Activated CD8-positive, alpha-beta T cell treated with anti-CD3 and anti-CD28 coated beads for 36 hours (primary cell): ENCODE data around the gene GPR142. TPM values are rescaled to one million over a fixed set of nuclear protein-coding genes. Genes with fewer than 3 reads are reported as not detected.

Experiments
- ATAC-seq: fragments of 200-7000 bp; cut with Tn5 transposase; one replicate; pipeline ENCODE4 v1.10.0; 2021; ENCODE audit warnings: mild to moderate bottlenecking, moderate library complexity
- CTCF ChIA-PET: fragments of 350-600 bp; sonication (Branson Sonifier 250); formaldehyde crosslinking; loops from one replicate; lab custom pipeline; 2021; ENCODE audit warnings: antibody characterized with exemption; lab: Charles Lee
- POLR2A ChIA-PET: fragments of 350-600 bp; sonication (Branson Sonifier 250); formaldehyde crosslinking; loops from one replicate; lab custom pipeline; 2021; ENCODE audit warnings: antibody characterized with exemption; lab: Charles Lee
- DNase-seq: peaks from one replicate; pipeline ENCODE4 v3.0.0-alpha.2; 2020
- H3K27ac Mint-ChIP-seq: one replicate; pipeline ENCODE4 v1.8.0; 2021; ENCODE audit warnings: mild to moderate bottlenecking, mixed read lengths
- H3K27me3 Mint-ChIP-seq: one replicate; pipeline ENCODE4 v1.8.0; 2021; ENCODE audit warnings: mixed read lengths
- H3K36me3 Mint-ChIP-seq: one replicate; pipeline ENCODE4 v1.8.0; 2021; ENCODE audit warnings: low read depth, mixed read lengths
- H3K4me1 Mint-ChIP-seq: one replicate; pipeline ENCODE4 v1.8.0; 2021; ENCODE audit warnings: low read depth, mixed read lengths
- H3K4me3 Mint-ChIP-seq: one replicate; pipeline ENCODE4 v1.8.0; 2021; ENCODE audit warnings: mild to moderate bottlenecking, moderate library complexity, mixed read lengths
- H3K9me3 Mint-ChIP-seq: one replicate; pipeline ENCODE4 v1.8.0; 2021; ENCODE audit warnings: mixed read lengths
- intact Hi-C: fragments of 100-400 bp; cut with micrococcal nuclease; formaldehyde crosslinking; loops from one replicate; pipeline ENCODE4 v1.10.0; 2022
- total RNA-seq, 2 experiments: library from RNA; stranded (reverse); gene quantifications; one replicate each; pipeline ENCODE4 v1.2.3, GENCODE V29; 2021
- TF ChIP-seq, protein P1 (sequence below): fragments of 200-600 bp; IDR thresholded peaks from one replicate; pipeline ENCODE4 v1.8.0; 2022; ENCODE audit warnings: antibody characterized with exemption, mild to moderate bottlenecking

The GPR142 gene
- total RNA-seq, 2 experiments from 2014 or later = not detected

DNA sequence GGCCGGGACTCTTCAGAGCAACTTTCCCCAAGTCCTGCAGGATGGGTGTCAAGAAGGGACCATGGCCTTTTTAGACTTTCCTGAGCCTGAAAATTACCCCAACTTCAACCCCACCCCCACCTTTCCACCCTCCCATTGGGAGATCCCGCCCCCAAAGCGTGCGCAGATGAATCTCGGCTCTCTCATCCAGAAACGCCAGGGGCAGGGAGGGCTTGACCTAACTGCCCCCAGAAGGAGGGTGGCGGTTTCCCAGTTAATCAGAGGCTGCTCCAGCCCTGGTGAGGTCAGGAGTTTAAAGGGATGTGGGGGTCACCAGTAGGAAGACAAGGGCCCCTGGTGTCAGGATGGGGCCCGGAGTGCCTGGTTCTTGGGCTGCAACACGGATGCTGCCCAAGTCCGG is 40.8 kb upstream of the GPR142 start:
- Mint-ChIP-seq H3K4me1 (peaks cover 9% of the 10 kb centered on the region), H3K4me3 (peak overlapping the region; percentile 20), H3K36me3 (no peaks in the 10 kb centered on the region), H3K27ac (no peak overlapping the region), H3K27me3 (peaks cover 21% of the 10 kb centered on the region), H3K9me3 (no peaks in the 10 kb centered on the region)
- TF ChIP-seq, protein P1, sequence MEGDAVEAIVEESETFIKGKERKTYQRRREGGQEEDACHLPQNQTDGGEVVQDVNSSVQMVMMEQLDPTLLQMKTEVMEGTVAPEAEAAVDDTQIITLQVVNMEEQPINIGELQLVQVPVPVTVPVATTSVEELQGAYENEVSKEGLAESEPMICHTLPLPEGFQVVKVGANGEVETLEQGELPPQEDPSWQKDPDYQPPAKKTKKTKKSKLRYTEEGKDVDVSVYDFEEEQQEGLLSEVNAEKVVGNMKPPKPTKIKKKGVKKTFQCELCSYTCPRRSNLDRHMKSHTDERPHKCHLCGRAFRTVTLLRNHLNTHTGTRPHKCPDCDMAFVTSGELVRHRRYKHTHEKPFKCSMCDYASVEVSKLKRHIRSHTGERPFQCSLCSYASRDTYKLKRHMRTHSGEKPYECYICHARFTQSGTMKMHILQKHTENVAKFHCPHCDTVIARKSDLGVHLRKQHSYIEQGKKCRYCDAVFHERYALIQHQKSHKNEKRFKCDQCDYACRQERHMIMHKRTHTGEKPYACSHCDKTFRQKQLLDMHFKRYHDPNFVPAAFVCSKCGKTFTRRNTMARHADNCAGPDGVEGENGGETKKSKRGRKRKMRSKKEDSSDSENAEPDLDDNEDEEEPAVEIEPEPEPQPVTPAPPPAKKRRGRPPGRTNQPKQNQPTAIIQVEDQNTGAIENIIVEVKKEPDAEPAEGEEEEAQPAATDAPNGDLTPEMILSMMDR = no peak
- no peak for DNase-seq
- intact Hi-C loops = no loop called here
- CTCF ChIA-PET = no interaction called here
- peak; percentile 5 for ATAC-seq
- POLR2A ChIA-PET = no interaction called here

DNA sequence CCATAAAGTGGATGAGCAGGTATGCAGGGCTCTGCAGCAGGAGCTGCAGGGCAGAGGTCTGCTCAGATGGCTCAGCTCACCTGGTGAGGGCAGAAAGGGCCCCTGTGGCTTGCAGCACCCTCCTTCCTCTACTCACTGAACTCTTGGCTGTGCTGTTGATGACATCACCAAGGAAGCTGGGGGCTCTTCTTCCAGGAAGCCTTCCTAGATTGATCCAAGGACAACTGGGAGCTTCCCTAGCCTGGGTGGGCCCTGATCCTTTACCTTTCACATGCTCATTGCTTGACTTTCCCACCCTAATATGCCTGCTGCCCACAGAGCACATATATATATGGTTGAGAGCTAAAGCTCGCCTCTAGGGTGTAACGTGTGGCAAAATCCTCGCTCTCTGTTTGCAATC is 38.8 kb upstream of the GPR142 start:
- CTCF ChIA-PET = no interaction called here
- Mint-ChIP-seq H3K4me3 (no peak overlapping the region), H3K9me3 (no peaks in the 10 kb centered on the region)

DNA sequence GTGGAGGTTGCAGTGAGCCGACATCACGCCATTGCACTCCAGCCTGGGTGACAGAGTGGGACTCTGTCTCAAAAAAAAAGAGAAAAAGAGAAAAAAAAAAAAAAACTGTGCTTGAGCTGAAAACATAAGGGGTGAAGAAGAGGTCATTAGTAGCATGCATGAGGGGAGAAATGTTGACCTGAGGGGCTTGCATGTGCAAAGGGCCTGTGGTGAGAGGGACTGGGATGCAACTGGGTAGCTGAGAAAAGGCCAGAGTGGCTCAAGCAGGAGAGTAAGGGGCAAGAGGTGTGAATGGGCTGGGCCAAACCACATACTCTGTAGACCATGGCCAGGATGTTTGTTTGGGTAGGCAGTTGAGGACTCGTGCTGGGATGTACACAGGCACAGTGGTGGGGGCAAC is 37.9 kb upstream of the GPR142 start:
- H3K27ac Mint-ChIP-seq = no peak overlapping the region
- peaks cover 9% of the 10 kb centered on the region for H3K4me1 Mint-ChIP-seq
- CTCF ChIA-PET = interaction anchor here (1.1 kb wide), 1 partner anchor 39 kb away, joined by 3 read pairs; no protein-coding TSS in a partner anchor
- POLR2A ChIA-PET = no interaction called here
- DNase-seq = no peak
- TF ChIP-seq, protein P1 = no peak
- H3K27me3 Mint-ChIP-seq = peaks cover 15% of the 10 kb centered on the region
- ATAC-seq = no peak
- H3K9me3 Mint-ChIP-seq = no peaks in the 10 kb centered on the region
- no peaks in the 10 kb centered on the region for H3K36me3 Mint-ChIP-seq
- intact Hi-C loops = no loop called here
- no peak overlapping the region for H3K4me3 Mint-ChIP-seq

More for the DNA sequence above, 38.8 kb upstream of the GPR142 start:
- intact Hi-C loops = no loop called here
- H3K4me1 Mint-ChIP-seq = peaks cover 9% of the 10 kb centered on the region
- TF ChIP-seq, protein P1 = no peak
- ATAC-seq = no peak
- H3K27me3 Mint-ChIP-seq = peaks cover 15% of the 10 kb centered on the region
- H3K27ac Mint-ChIP-seq = no peak overlapping the region
- DNase-seq = no peak
- POLR2A ChIA-PET = interaction anchor here (0.6 kb wide), 1 partner anchor 117 kb away, joined by 3 read pairs; no protein-coding TSS in a partner anchor
- H3K36me3 Mint-ChIP-seq = no peaks in the 10 kb centered on the region

DNA sequence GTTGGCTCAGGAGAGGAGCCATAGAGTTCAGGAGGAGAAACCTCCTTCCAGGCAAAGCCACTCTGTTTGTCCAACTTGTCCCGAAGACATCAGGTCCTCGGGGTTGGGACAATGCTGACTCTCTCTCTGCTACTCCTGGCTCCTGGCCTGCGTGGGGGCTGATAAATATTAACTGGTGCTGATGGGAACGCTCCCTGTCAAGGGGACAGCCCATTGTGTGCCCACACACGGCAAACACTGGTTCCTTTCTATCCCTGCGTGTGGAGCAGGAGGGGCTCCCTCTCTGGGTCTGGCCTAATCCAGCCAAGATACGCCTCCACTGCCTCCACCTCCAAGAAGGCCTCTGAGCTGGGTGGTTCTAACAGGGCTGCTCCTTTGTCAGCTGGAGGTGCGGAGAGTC is 36.9 kb upstream of the GPR142 start:
- CTCF ChIA-PET = interaction anchor here (0.9 kb wide), 1 partner anchor 30 kb away, joined by 3 read pairs; no protein-coding TSS in a partner anchor
- Mint-ChIP-seq H3K4me1 (peaks cover 9% of the 10 kb centered on the region), H3K27ac (no peak overlapping the region), H3K4me3 (no peak overlapping the region), H3K9me3 (no peaks in the 10 kb centered on the region), H3K36me3 (no peaks in the 10 kb centered on the region), H3K27me3 (peaks cover 13% of the 10 kb centered on the region)
- POLR2A ChIA-PET = no interaction called here
- ATAC-seq (no peak), DNase-seq (no peak)
- TF ChIP-seq, protein P1 = no peak
- intact Hi-C loops = no loop called here

DNA sequence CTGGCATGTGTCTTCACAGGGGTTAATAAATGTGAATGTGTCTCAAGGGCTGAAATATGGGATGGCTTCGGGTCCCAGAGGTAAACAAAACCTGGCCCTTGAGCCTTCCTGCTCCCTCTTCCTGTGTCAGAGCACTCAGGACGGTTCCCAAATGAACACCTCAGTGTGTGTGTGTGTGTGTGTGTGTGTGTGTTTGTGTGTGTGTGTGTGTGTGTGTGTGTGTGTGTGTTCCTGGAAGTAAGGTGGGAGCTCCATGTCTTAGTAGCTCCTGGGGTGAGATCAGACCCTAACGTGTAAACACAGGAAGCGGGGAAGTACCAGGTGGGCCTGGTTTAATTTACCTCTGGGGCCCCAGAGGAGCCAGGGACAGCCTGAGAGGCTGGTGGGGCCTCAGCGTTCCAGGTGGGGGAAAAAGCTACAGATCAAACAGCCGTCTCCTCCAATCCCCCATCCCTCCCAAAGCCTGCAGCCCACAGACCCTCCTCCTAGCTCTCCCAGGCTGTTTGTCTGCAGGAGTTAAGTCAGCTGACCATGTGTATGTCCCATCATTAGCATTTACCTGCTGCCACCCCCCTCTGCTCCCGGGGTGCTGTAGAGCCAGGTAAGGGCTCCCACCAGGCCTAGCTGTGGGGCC is 35.2 kb upstream of the GPR142 start:
- intact Hi-C loops = no loop called here
- H3K27ac Mint-ChIP-seq = no peak overlapping the region
- H3K4me3 Mint-ChIP-seq = no peak overlapping the region
- TF ChIP-seq, protein P1 = no peak
- DNase-seq (no peak), ATAC-seq (no peak)
- peaks cover 4% of the 10 kb centered on the region for H3K4me1 Mint-ChIP-seq
- ChIA-PET POLR2A (no interaction called here), CTCF (interaction anchor here (0.9 to 1.9 kb wide), 4 partner anchors 21 to 36 kb away, joined by 3 to 8 read pairs (median 4); partner anchors contain the start of gene BTBD17)
- H3K36me3 Mint-ChIP-seq = no peaks in the 10 kb centered on the region
- H3K27me3 Mint-ChIP-seq = peaks cover 6% of the 10 kb centered on the region
- H3K9me3 Mint-ChIP-seq = no peaks in the 10 kb centered on the region
